ENCODE data around the gene ALKBH5.

DNA sequence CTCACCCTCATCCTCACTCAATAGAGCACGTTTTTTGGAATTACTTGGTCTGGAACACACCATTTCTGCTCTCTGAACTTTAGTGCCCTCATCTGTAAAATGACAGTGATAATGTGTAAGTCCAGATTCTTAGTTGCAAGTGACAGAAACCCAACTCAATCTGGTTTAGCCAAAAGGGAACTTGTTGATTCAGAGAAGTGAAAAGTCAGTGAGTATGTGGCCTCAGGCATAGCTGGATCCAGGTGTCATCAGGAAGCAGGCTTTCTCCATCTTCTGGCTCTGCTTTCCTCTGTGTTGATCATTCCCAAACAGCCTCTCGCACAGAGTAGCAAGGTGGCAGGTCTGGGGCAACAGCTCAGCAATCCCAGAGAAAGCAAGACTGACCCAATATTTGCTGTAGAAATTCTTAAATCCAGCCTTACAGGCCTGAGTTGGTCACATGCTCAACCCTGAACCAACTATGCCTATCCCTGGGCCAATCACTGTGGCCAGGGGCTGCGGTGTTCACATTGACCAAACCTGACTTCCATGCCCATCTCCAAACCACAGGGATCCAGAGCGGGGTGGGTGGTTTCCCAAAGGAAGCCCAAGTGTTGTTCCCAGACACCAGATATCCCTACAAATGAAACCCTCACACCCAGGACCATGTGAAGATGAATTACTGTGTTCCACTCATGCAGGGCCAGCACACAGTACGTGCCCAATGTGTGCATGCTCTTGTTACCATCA, 23.3 kb upstream of the ALKBH5 start:
- TF ChIP-seq, protein P1, sequence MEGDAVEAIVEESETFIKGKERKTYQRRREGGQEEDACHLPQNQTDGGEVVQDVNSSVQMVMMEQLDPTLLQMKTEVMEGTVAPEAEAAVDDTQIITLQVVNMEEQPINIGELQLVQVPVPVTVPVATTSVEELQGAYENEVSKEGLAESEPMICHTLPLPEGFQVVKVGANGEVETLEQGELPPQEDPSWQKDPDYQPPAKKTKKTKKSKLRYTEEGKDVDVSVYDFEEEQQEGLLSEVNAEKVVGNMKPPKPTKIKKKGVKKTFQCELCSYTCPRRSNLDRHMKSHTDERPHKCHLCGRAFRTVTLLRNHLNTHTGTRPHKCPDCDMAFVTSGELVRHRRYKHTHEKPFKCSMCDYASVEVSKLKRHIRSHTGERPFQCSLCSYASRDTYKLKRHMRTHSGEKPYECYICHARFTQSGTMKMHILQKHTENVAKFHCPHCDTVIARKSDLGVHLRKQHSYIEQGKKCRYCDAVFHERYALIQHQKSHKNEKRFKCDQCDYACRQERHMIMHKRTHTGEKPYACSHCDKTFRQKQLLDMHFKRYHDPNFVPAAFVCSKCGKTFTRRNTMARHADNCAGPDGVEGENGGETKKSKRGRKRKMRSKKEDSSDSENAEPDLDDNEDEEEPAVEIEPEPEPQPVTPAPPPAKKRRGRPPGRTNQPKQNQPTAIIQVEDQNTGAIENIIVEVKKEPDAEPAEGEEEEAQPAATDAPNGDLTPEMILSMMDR (IDR thresholded peaks at IDR 0.05) = no peak
- TF ChIP-seq POLR2A (IDR thresholded peaks at IDR 0.05) = no peak
- TF ChIP-seq POLR2AphosphoS5 (IDR thresholded peaks at IDR 0.05) = no peak
